Panc1 (cell line): Measurements from ENCODE around the gene NNMT.

Experiments
- POLR2AphosphoS5 ChIP-seq: IDR thresholded peaks from 2 replicates; pipeline ENCODE4 v1.6.1; 2012; ENCODE audit warnings: mild to moderate bottlenecking, low read depth, low read length, moderate library complexity
- SIN3A ChIP-seq: IDR thresholded peaks from 2 replicates; pipeline ENCODE4 v1.6.1; 2012; ENCODE audit warnings: low read depth, mild to moderate bottlenecking, low read length, moderate library complexity, borderline replicate concordance; ENCODE audit not compliant: insufficient read depth
- TF ChIP-seq, protein P1 (sequence below): fragments of 450-650 bp; IDR thresholded peaks from 2 replicates; pipeline ENCODE4 v1.5.1; 2017; ENCODE audit warnings: mild to moderate bottlenecking
- TF ChIP-seq, protein P2 (sequence below), 2 experiments: IDR thresholded peaks; 2 replicates each; pipeline ENCODE4 v1.6.1; 2011 to 2012; ENCODE audit warnings: low read depth in 2 of 2, control low read depth in 1 of 2, low read length in 1 of 2, mild to moderate bottlenecking in 1 of 2, moderate library complexity in 1 of 2; ENCODE audit not compliant: insufficient read depth in 1 of 2

DNA sequence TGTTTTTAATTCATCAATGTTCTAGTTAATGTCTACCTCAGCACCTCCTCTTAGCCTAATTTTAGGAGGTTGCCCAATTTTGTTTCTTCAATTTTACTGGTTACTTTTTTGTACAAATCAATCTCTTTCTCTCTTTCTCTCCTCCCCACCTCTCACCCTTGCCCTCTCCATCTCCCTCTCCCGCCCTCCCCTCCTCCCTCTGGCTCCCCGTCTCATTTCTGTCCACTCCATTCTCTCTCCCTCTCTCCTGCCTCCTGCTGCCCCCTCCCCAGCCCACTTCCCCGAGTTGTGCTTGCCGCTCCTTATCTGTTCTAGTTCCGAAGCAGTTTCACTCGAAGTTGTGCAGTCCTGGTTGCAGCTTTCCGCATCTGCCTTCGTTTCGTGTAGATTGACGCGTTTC is 40.9 kb upstream of the NNMT start:
- TF ChIP-seq, protein P1, sequence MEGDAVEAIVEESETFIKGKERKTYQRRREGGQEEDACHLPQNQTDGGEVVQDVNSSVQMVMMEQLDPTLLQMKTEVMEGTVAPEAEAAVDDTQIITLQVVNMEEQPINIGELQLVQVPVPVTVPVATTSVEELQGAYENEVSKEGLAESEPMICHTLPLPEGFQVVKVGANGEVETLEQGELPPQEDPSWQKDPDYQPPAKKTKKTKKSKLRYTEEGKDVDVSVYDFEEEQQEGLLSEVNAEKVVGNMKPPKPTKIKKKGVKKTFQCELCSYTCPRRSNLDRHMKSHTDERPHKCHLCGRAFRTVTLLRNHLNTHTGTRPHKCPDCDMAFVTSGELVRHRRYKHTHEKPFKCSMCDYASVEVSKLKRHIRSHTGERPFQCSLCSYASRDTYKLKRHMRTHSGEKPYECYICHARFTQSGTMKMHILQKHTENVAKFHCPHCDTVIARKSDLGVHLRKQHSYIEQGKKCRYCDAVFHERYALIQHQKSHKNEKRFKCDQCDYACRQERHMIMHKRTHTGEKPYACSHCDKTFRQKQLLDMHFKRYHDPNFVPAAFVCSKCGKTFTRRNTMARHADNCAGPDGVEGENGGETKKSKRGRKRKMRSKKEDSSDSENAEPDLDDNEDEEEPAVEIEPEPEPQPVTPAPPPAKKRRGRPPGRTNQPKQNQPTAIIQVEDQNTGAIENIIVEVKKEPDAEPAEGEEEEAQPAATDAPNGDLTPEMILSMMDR: no peak
- TF ChIP-seq POLR2AphosphoS5: no peak
- no peak for TF ChIP-seq SIN3A
- TF ChIP-seq, protein P2, sequence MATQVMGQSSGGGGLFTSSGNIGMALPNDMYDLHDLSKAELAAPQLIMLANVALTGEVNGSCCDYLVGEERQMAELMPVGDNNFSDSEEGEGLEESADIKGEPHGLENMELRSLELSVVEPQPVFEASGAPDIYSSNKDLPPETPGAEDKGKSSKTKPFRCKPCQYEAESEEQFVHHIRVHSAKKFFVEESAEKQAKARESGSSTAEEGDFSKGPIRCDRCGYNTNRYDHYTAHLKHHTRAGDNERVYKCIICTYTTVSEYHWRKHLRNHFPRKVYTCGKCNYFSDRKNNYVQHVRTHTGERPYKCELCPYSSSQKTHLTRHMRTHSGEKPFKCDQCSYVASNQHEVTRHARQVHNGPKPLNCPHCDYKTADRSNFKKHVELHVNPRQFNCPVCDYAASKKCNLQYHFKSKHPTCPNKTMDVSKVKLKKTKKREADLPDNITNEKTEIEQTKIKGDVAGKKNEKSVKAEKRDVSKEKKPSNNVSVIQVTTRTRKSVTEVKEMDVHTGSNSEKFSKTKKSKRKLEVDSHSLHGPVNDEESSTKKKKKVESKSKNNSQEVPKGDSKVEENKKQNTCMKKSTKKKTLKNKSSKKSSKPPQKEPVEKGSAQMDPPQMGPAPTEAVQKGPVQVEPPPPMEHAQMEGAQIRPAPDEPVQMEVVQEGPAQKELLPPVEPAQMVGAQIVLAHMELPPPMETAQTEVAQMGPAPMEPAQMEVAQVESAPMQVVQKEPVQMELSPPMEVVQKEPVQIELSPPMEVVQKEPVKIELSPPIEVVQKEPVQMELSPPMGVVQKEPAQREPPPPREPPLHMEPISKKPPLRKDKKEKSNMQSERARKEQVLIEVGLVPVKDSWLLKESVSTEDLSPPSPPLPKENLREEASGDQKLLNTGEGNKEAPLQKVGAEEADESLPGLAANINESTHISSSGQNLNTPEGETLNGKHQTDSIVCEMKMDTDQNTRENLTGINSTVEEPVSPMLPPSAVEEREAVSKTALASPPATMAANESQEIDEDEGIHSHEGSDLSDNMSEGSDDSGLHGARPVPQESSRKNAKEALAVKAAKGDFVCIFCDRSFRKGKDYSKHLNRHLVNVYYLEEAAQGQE (IDR thresholded peaks at IDR 0.05; ENCODE audit: insufficient read depth in 1 of 2, low read depth in 2 of 2, low read length in 1 of 2): no peak
